ENCODE measurements around the gene NOS2.
"Not testable (repeated sequence)": the region's sequence is repeated elsewhere in the genome, so short reads cannot be mapped to it uniquely, and the experiment has no call there.

DNA sequence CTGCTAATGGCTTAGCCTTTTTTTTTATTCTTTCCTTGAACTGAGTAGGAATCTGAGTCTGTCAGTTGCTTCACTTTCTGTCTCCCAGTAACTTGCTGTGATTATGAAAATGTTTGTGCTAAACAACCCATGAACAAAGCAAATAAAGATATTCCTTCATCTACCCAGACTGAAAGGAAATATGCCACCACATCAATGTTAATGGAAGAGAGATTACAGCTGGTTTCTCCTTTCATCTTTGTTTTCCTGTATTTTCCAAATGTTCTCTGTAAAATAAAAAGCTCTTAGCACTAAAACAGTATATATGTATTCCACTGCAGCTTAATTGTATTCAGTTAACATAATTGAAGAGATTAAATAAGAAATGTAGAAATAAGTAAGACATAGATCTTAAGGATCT lies 67.6 kb downstream of the NOS2 start:
- not testable (repeated sequence) for TF ChIP-seq YY1 (IDR thresholded peaks at IDR 0.05; ENCODE audit: insufficient read depth, insufficient read length); ZNF274 (IDR thresholded peaks at IDR 0.05; ENCODE audit: low read depth, low read length); SUZ12 (IDR thresholded peaks at IDR 0.05; ENCODE audit: extremely low read depth, insufficient read depth, insufficient read length)
